Fibroblast of the conjunctiva (primary cell): Measurements from ENCODE around the gene DNAJC1.
"Not testable (repeated sequence)": the region's sequence is repeated elsewhere in the genome, so short reads cannot be mapped to it uniquely, and the experiment has no call there.

Experiments
- DNase-seq: peaks from one replicate; pipeline ENCODE4 v3.0.0-alpha.2; 2010; ENCODE audit warnings: low read depth

DNAJC1 gene

DNA sequence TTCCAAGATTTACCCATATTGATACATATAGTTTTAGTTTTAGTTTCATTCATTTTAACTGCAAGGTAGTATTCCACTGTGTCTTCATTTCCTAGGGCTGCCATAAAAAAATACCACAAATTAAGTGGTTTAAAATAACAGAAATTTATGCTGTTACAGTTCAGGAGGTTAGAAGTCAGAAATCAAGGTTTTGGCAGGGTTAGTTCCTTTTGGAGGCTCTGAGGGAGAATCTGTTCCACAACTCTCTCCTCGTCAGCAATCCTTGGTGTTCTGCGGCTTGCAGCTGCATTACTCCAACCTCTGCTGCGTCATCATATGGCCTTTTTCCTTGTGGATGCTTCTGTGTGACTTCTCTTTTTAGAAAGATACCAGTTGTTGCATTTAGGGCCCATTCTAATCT is 176.2 kb downstream of the DNAJC1 start:
- DNase-seq: no peak

DNA sequence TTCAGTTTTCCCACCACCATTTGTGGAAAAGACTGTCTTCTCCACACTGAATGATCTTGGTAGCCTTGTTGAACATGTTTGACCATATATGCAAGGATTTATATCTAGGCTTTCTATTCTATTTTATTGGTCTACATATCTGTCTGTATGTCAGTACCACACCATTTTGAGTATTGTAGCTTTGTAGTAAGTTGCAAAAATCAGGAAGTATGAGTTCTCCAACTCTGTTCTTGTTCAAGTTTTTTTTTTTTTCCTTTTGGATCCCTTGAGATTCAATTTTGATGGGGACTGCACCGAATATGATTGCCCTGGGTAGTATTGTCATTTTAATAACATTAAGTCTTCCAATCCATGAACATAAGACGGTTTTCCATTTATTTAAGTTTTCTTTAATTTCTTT is 176.8 kb downstream of the DNAJC1 start:
- DNase-seq: no peak

DNA sequence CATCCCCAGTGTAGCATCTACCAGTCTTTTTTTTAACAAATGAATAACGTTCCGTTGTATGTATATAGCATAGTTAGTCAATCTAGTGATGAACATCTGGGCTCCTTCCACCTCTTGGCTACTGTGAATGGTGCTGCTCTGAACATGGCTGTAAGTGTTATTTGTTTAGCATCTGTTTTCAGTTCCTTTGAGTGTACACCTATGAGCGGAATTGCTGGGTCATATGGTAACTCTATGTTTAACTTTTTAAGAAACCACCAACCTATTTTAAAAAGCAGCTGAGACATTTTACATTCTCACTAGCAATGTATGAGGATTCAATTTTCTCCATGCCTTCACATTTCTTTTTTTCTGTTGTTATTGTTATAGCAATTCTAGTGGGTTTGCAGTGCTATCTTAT is 178.2 kb downstream of the DNAJC1 start:
- DNase-seq: no peak

DNA sequence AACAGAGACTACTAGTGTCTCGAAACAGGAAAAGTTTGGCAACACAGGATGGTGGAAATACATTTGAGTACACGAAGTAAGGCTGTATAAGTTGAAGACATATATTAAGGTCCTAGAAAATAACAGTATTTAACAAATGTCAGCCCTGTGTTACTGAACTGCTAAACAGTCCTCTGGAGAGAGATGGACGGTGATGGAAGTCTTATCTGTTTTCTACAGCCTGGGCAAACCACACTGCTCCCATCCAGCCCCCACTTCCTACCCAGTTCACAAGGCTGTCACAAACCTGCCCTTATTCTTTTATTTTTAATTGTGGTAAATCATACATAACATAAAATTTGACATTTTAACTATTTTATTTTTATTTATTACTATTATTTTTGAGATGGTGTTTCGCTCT is 179.1 kb downstream of the DNAJC1 start:
- DNase-seq: no peak

DNA sequence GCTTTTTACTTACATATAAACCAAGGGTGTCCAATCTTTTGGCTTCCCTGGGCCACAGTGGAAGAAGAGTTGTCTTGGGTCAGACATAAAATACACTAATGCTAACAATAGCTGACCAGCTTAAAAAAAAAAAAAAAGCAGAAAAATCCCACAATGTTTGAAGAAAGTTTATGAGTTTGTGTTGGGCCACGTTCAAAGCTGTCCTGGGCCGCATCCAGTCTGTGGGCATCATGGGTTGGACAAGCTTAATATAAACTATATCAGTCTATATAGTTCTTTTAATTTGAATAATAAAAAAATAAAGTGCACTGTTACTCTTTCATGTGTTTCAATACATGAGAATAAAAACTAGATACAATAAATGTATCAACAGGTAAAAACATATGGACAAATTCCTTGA is 179.9 kb downstream of the DNAJC1 start:
- no peak for DNase-seq

DNA sequence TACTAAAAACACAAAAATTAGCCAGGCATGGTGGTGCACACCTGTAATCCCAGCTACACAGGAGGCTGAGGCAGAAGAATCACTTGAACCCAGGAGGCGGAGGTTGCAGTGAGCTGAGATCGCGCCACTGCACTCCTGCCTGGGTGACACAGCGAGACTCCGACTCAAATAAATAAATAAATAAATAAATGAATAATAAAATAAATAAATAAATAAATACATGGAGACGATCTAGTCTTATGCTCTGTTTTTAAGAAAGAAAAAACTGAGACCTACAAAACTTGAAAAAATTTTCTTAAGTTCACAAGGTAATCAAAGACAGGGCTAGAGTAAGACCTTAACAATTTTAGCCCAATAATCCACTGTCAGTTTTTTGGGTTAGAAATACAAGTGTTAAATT is 181.3 kb downstream of the DNAJC1 start:
- DNase-seq: not testable (repeated sequence)

DNA sequence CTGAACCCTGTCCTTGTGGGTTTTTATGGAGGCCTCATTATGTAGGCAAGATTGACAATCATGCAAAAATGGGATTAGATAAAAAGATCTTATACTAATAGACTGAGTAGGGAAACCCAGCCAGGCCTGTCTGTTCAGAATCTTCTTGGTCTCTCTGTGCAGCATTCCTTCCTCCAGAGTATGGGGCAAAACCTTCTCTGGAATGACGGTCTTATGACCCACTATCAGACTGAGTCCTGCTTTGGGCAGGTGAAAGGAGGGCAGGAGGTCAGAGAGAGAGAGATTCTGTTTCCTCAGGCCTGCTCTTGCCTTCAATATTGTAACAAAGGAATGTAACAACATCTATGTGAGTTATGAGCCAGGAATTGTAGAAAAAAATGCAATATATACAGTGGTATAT is 182.6 kb downstream of the DNAJC1 start:
- DNase-seq: no peak

DNA sequence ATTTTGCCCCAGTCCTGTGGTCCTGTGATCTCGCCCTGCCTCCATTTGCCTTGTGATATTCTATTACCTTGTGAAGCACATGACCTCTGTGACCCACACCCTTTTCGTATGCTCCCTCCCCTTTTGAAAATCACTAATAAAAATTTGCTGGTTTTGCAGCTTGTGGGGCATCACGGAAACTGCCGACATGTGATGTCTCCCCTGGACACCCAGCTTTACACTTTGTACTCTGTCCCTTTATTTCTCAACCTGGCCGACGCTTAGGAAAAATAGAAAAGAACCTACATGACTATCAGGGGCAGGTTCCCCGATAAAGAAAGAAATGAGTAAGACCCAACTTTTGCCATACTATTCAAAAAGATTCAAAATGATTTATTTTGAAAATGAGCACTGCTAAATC is 185.1 kb downstream of the DNAJC1 start:
- not testable (repeated sequence) for DNase-seq

DNA sequence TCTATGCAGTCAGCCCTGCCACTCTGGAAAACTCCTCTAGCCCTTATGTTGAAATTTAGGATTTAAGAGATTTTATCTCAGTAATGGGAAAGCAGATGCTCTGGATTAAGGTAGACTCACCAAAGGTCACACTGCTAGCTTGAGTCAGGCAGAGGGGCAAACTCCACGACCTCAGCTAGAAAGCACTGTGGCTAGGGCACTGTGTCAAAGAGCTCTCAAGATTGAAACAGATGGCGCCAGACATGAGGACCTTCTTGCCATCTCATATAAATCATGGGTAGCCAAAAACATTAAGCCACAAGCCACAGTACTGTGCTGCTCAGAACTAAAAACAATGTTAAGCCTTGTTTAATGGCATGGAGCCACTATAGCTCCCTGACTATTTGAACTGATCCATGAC is 188.7 kb downstream of the DNAJC1 start:
- DNase-seq: no peak

DNA sequence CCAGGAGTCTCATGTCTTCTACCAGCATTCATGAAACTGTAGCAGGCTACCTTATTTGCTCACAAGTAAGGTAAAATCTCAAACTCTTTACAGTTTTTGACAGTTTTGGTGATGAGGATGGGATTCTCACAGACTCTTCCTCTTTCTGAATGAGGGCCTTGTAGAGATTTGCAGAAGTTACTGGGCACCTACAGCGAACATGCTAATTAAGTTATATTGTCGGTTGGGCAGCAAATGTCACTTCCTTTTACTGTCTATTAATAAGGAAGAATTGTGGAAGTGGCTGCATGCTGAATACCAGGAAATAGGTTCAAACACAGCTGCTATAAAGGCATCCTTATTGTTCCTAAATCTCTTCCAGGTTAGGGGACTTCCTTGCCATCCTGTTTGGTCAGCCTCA is 189.6 kb downstream of the DNAJC1 start:
- DNase-seq: no peak

DNA sequence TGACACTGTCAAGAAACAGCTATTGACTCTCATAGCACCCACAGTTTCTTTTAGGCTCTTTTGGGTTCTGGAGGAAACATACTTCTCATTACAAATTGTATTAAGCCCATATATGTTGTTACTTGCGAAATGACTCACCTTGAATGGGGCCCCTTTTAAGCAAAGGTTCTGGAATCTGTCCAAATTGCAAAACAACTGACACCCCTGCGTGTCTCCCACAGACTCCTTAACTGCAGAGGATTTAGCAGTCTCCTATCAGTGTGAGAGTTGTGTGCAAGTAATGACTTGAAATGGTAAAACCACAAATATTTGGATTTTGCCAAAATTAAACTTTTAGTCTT is 192.3 kb downstream of the DNAJC1 start:
- DNase-seq: no peak

DNA sequence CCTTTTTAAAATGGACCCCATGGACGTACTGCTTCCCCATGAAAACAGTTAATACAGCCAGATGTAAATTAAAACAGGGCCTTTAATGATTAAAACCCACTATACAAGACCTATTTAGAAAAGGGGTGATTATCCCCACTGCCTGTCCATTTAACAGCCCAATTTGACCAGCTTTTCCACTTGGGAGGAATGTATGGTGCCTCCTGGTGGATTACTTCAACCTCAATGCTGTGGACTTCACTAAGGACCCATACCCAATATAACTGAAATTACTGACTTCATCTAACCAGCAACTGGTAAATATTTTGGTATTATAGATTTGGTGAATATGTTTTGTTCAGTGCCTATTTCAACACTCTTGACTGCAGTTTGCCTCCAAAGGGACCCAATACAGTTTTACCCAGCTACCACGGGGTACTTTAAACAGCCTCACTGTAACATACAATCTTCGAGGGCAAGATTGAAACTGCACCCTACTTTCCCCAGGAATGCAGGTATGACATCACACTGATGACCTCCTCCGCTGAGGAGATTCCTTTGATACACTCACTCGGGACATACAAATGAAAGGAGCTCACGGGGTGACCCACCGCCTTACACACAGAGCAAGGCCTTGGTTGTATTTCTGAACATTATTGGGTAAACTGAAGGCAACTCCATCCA is 192.8 kb downstream of the DNAJC1 start:
- DNase-seq: no peak

DNA sequence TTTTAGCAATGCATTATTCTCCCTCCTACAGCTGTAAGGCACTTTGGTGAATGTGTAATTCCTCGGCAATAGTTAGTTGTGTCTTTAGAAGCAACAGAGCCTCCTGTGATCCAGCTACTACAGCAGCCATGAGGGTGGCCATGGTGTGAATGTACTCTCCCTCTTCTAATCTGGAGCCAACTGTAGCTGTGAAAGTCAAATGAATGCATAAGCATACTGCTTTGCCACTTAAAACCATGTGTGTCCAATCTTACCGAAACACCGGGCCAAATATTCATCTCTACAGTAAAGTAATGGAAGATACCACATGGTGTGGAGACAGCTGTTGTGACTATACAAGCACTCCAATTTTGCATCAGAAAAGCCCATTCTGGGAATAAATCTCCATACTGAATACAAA is 195.0 kb downstream of the DNAJC1 start:
- DNase-seq: no peak

DNA sequence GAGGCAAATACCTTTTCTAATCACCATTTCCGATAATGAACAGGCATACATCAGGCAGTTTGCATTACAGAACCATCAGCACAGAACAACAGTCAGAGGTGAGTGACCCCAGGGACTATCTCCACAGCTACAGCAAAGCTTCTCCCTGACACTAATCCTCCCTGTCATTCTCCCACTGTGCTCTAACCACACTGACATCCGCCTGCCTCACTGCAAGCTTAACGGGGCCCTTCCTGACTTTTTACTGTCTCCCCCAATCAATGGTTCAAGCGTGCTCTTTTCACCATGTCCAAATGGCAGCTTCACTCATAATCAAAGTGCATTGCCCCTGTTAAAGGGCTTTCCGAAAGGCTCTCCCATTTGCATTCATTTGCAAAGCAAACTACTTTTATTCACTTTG is 196.3 kb downstream of the DNAJC1 start:
- no peak for DNase-seq

DNA sequence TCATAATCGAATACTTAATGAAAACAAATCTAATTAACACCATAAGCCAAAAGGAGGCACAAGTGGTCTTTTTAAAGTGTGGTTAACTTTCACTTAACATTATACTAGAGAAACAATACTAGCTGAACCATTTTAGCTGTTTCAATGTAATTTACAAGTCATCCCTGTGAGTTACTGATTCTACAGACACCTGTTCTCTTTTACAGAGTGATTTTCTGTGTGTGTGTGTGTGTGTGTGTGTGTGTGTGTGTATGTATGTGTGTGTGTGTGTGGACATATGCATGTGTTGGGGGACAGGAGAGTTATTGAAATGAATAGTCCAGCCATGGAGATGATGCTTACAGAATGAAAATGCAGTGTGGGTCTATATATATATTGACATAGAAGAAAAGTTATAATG is 200.2 kb downstream of the DNAJC1 start:
- DNase-seq: no peak

DNA sequence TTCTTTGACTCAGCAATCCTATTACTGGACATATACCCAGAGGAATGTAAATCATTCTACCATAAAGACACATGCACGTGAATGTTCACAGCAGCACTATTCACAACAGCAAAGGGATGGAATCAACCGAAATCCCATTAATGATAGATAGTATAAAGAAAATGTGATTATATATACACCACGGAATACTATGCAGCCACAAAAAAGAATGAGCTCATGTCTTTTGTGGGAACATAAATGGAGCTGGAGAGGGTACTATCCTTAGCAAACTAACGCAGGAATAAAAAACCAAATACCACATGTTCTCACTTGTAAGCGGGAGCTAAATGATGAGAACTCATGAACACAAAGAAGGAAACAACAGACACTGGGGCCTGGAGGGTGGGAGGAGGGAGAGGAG is 201.9 kb downstream of the DNAJC1 start:
- DNase-seq: no peak

DNA sequence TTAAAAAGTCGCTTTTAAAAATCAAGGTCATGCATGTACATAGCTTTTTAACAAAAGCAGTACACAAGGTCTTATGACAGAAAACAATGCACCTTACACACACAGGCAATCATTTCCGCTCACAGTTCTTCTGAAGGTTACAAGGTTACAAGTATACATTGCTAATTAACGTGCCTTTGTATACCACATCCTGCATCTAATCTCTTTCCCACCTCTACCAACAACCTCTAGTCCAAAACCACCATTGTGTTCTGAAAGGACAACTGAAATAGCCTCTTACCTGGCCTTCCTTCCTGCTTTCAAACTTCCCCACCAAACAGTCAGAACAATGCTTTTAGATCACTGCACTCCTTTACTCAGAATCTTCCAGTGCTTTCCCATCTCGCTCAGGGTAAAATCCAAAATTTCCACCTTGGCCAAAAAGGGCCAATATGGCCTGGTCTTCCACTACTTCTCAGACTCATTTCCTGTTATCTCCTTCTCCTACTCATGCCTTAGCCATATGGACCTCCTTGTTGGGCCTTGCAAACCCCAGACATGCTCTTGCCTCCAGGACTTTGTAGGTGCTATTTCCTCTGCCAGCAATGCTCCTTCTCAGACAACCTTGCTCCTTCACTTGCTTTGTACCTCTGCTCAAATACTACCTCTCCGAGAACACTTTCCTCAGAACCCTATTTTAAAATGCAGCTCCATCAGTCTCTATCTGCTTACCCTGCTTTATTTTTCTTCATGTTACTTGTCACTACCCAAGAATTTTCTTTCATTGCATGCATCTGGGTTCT is 205.4 kb downstream of the DNAJC1 start:
- no peak for DNase-seq

DNA sequence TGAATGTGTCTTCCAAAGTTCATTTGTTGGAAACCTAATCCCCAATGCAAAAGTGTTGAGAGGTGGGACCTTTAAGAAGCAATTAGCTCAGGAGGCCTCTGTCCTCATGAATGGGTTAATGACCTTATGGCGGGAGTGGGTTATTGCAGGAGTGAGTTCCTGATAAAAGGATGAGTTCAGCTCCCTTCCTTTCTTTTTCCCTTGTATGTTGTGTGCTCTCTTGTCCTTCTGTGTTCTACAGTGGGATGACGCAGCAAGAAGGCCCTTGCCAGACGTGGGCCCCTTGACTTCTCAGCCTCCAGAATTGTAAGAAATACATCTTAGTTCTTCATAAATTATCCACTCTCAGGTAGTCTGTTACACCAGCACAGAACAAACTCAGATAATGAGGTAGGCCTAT is 206.0 kb downstream of the DNAJC1 start:
- DNase-seq: no peak

DNA sequence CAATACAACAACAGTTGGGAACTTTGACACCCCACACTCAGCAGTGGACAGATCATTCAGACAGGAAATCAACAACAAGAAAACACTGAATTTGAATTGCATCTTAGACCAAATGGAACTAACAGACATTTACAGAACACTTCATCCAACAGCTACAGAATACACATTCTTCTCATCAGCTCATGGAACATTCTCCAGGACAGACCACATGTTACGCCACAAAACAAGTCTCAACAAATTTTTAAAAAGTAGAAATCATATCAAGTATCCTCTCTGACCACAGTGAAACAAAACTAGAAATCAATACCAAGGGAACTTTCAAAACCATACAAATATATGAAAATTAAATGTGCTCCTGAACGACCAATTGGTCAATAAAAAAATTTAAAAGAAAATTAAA is 212.3 kb downstream of the DNAJC1 start:
- no peak for DNase-seq

DNA sequence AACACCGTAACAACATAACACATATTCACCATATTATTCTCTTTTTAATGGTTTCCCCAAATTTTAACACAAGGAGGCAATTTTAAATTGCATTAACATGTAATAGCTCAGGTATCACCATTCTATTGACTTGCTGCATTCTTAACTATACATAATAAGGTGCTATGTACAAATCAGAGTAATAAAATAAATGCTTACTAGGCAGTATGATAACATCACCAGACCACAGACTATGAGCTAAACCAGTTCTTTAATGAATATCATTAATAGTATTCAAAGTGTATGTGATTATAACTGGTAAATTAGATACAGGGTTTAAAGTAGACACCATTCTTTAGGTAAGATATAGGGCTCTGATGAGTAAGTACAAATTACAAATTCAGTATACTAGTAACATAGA is 226.6 kb downstream of the DNAJC1 start:
- no peak for DNase-seq

DNA sequence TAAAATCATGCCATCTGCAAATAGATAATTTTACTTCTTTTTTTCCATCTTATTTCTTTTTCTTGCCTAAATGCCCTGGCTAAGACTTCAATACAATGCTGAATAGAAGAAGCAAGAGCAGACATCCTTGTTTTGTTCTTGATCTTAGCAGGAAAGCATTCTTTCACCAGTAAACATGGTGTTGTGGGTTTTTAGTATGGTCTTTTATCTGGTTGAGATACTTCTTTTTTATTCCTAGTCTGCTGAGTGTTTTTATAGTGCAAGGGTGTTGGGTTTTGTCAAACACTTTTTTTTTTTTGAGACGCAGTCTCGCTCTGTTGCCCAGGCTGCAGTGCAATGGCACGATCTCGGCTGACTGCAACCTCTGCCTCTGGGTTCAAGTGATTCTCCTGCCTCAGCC is 232.3 kb downstream of the DNAJC1 start:
- DNase-seq: no peak

DNA sequence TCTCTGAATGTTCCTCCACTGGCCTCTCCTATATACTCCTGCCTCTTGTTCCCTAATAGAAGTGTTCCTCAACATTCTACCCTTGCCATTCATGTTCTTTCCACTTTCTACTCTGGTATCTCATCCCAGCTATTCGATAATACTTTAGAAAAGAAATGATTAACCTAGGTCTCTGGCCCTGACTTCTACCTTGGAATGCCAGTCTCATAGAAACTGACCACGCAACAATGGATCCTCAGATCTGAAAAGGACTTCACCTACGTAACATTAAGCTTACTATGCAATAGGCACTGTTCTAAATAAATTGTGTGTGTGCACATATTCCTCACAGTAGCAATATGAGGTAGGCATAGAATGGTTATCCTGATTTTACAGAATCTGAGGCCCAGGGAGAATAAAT is 234.5 kb downstream of the DNAJC1 start:
- no peak for DNase-seq

DNA sequence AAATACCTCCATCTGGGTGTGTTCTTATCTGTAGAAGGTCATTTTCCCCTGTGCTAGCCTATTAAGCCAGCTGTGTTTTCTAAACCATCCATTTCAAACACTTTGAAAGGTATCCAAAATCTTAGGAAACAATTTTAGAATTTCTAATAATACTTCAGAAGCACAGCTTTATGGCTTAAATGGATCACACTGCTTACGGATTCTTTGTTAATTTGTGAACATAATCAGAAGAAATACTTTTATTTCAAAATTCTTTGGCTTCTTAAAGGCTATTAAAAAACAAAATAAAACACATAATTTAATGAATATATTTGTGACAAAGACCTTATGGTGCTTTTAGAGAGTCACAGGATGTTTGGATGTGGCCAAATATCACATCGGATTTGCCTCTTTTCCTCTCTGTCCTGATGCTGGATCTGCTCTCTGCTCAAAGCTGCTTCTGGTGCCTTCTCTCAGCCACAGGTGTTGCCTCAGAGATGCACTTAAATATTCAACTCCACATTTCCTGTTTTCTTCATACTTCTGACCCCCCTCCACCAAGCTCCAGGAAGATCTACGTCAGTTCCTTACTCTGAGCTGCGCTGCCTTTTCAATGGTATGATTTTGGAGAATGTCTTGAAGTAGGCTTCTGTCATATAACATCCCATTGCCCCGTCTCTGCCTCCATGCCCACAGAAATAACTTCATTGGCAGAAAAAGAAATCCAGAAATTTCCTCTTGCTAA is 238.9 kb downstream of the DNAJC1 start:
- DNase-seq: no peak

DNA sequence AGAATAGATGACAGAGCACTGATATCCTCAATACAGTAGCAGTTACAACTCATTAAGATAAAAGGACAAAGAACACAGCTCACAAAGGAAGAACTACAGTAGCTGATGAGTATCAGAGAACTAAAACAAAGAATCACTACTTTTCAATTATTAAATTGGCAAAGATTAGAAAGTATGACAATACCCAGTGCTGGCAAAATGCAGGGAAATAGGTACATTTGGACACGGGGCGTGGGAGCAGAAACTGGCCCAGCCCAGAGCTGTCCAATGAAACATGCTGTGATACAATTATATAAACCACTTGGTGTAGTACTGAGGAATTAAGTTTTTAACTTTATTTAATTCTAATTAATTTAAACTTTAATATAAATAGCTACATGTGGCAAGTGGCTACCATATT is 243.2 kb downstream of the DNAJC1 start:
- no peak for DNase-seq
